ENCODE measurements around the gene MB21D2.

Gene MB21D2

DNA sequence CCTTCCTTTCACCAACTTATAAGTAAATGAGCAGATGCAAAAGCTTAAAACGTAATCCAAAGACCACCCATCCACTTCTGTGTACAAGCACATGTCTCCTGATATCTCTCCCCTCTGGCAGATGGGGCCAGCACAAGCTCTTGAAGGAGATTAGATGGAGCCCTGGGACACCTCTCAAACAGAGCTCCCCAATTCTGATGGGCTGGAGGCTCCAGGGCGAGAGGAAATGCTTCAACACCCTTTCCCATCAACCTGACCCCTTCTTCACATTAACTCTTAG, 73.2 kb downstream of the MB21D2 start:
- no peaks in the 10 kb centered on the region for H3K27me3 ChIP-seq (ENCODE audit: insufficient read depth, low read length)
- no peak overlapping the region for H4K8ac ChIP-seq (ENCODE audit: low read depth, low read length)
- no CpG with 5 or more reads among the region's 2 CpGs for WGBS (ENCODE audit: extremely low coverage, insufficient coverage, insufficient read length)
- H3K4me3 ChIP-seq (ENCODE audit: low read depth, low read length): no peak overlapping the region
- no peak overlapping the region for H3K18ac ChIP-seq (ENCODE audit: low read length)
- H3K27ac ChIP-seq (ENCODE audit: low read depth, low read length): no peak overlapping the region
- no peak overlapping the region for H3K23ac ChIP-seq (ENCODE audit: low read length)
- H3K79me2 ChIP-seq (ENCODE audit: control insufficient read depth, insufficient read depth, low read length, poor library complexity): no peaks in the 10 kb centered on the region
- no peak overlapping the region for H4K91ac ChIP-seq (ENCODE audit: low read depth, low read length)
- no peak overlapping the region for H3K9ac ChIP-seq (ENCODE audit: low read length)
- H3K79me1 ChIP-seq (ENCODE audit: low read length): no peaks in the 10 kb centered on the region
- H2AFZ ChIP-seq (ENCODE audit: insufficient read depth, low read length, poor library complexity): no peak overlapping the region
- H2BK120ac ChIP-seq (ENCODE audit: insufficient read depth, low read length, poor library complexity): no peak overlapping the region
- H3K14ac ChIP-seq (ENCODE audit: low read length): no peak overlapping the region
- DNase-seq: no peak
- H2BK12ac ChIP-seq (ENCODE audit: low read length): no peak overlapping the region
- H2BK5ac ChIP-seq (ENCODE audit: low read depth, low read length, poor library complexity): no peak overlapping the region
- H3K4me1 ChIP-seq (ENCODE audit: control insufficient read depth in 1 of 2, insufficient read depth in 2 of 2, low read length in 2 of 2): peaks cover 0 to 6% of the 10 kb centered on the region in 2 experiments
- H3K4me2 ChIP-seq (ENCODE audit: low read length): no peak overlapping the region
- no peak overlapping the region for H4K12ac ChIP-seq (ENCODE audit: low read depth, low read length)
- no peak overlapping the region for H2AK5ac ChIP-seq (ENCODE audit: low read length)
- no peak overlapping the region for H3K4ac ChIP-seq (ENCODE audit: low read depth, low read length)
- H3K9me3 ChIP-seq (ENCODE audit: insufficient read depth, low read depth, low read length): no peaks in the 10 kb centered on the region
- no peaks in the 10 kb centered on the region for H3K36me3 ChIP-seq (ENCODE audit: control insufficient read depth in 1 of 2, insufficient read depth in 2 of 2, low read length in 2 of 2)

DNA sequence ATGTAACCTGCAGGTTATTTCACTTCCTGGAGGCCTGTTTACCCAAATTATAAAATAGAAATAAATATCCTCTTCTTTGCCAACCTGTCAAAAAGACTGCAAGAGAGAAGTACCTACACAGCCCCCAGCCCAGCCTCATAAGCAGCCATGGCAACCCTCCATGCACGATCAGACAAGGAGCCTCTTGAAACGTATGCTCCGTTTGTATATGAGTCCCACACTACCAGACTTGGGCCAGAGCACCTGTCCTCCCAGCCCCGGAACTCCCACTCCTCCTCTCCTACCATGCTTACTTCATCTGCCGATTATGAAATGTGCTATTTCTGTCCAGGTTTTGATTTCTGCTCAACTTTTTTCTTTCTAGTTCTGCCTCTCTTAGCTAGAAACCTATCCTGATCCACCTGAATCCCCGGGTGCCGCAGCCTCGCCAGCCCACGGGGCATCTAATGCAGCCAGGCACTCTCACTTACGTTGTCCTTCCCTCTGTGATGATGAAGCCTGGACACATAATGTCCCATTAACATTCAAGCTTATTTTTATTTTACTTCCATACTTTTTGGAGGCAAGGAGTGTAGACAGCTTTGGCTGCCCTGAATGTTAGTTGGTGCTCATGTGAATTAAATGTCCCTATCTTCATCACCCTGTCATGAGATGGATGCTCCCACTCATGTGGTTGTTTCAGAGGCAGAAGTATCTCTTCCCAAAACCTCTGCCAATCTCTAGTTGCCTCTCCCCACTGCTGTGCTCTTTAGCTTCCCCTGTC, 73.8 kb downstream of the MB21D2 start:
- no peaks in the 10 kb centered on the region for H3K27me3 ChIP-seq (ENCODE audit: insufficient read depth, low read length)
- H3K4me3 ChIP-seq (ENCODE audit: low read depth, low read length): no peak overlapping the region
- H2BK120ac ChIP-seq (ENCODE audit: insufficient read depth, low read length, poor library complexity): no peak overlapping the region
- no peak overlapping the region for H4K8ac ChIP-seq (ENCODE audit: low read depth, low read length)
- H3K4me1 ChIP-seq (ENCODE audit: control insufficient read depth in 1 of 2, insufficient read depth in 2 of 2, low read length in 2 of 2): peaks cover 0 to 5% of the 10 kb centered on the region in 2 experiments
- H3K36me3 ChIP-seq (ENCODE audit: control insufficient read depth in 1 of 2, insufficient read depth in 2 of 2, low read length in 2 of 2): no peaks in the 10 kb centered on the region
- no peak overlapping the region for H4K12ac ChIP-seq (ENCODE audit: low read depth, low read length)
- H3K14ac ChIP-seq (ENCODE audit: low read length): no peak overlapping the region
- H3K9ac ChIP-seq (ENCODE audit: low read length): no peak overlapping the region
- DNase-seq: no peak
- no peaks in the 10 kb centered on the region for H3K79me2 ChIP-seq (ENCODE audit: control insufficient read depth, insufficient read depth, low read length, poor library complexity)
- H3K79me1 ChIP-seq (ENCODE audit: low read length): no peaks in the 10 kb centered on the region
- peak overlapping the region; percentile 32 for H3K18ac ChIP-seq (ENCODE audit: low read length)
- no peak overlapping the region for H3K4me2 ChIP-seq (ENCODE audit: low read length)
- H2AFZ ChIP-seq (ENCODE audit: insufficient read depth, low read length, poor library complexity): no peak overlapping the region
- no peaks in the 10 kb centered on the region for H3K9me3 ChIP-seq (ENCODE audit: insufficient read depth, low read depth, low read length)
- H2BK12ac ChIP-seq (ENCODE audit: low read length): no peak overlapping the region
- WGBS (ENCODE audit: extremely low coverage, insufficient coverage, insufficient read length): no CpG with 5 or more reads among the region's 10 CpGs
- no peak overlapping the region for H2AK5ac ChIP-seq (ENCODE audit: low read length)
- H3K23ac ChIP-seq (ENCODE audit: low read length): no peak overlapping the region
- peak overlapping the region; percentile 32 for H3K4ac ChIP-seq (ENCODE audit: low read depth, low read length)
- no peak overlapping the region for H2BK5ac ChIP-seq (ENCODE audit: low read depth, low read length, poor library complexity)
- no peak overlapping the region for H4K91ac ChIP-seq (ENCODE audit: low read depth, low read length)
- no peak overlapping the region for H3K27ac ChIP-seq (ENCODE audit: low read depth, low read length)

DNA sequence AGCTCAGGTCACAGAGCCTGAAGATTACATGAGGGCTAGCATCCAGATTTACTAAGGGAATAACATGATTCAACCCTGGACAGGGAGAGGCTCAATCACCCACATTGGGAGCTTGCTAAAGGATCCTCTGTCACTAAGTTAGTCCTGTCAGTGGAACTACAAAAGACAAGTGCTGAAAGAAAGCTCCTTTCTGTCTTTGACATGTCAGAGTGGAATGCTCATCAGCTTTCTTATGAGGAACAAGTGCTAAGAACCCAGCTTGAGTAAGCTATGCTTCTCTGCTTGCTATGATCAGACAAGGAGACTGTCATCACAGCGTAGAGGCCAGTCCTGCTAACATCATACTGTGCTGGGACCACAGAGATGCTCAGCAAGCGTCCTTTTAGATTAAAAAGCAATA, 74.5 kb downstream of the MB21D2 start:
- no peak for DNase-seq
- Histone ChIP-seq H3K27me3 (ENCODE audit: insufficient read depth, low read length) (no peaks in the 10 kb centered on the region), H2BK5ac (ENCODE audit: low read depth, low read length, poor library complexity) (no peak overlapping the region), H3K27ac (ENCODE audit: low read depth, low read length) (no peak overlapping the region), H3K79me2 (ENCODE audit: control insufficient read depth, insufficient read depth, low read length, poor library complexity) (no peaks in the 10 kb centered on the region), H2AK5ac (ENCODE audit: low read length) (no peak overlapping the region), H2BK12ac (ENCODE audit: low read length) (no peak overlapping the region), H3K9ac (ENCODE audit: low read length) (no peak overlapping the region), H3K4ac (ENCODE audit: low read depth, low read length) (no peak overlapping the region), H3K9me3 (ENCODE audit: insufficient read depth, low read depth, low read length) (no peaks in the 10 kb centered on the region), H2BK120ac (ENCODE audit: insufficient read depth, low read length, poor library complexity) (no peak overlapping the region), H3K23ac (ENCODE audit: low read length) (no peak overlapping the region), H3K4me2 (ENCODE audit: low read length) (no peak overlapping the region), H3K14ac (ENCODE audit: low read length) (no peak overlapping the region), H3K79me1 (ENCODE audit: low read length) (no peaks in the 10 kb centered on the region), H2AFZ (ENCODE audit: insufficient read depth, low read length, poor library complexity) (no peak overlapping the region), H3K36me3 (ENCODE audit: control insufficient read depth in 1 of 2, insufficient read depth in 2 of 2, low read length in 2 of 2) (no peaks in the 10 kb centered on the region), H4K91ac (ENCODE audit: low read depth, low read length) (no peak overlapping the region), H4K12ac (ENCODE audit: low read depth, low read length) (no peak overlapping the region), H3K18ac (ENCODE audit: low read length) (no peak overlapping the region), H4K8ac (ENCODE audit: low read depth, low read length) (no peak overlapping the region), H3K4me3 (ENCODE audit: low read depth, low read length) (no peak overlapping the region), H3K4me1 (ENCODE audit: control insufficient read depth in 1 of 2, insufficient read depth in 2 of 2, low read length in 2 of 2) (peaks cover 0 to 2% of the 10 kb centered on the region in 2 experiments)
- WGBS (ENCODE audit: extremely low coverage, insufficient coverage, insufficient read length): no CpG with 5 or more reads among the region's 2 CpGs

DNA sequence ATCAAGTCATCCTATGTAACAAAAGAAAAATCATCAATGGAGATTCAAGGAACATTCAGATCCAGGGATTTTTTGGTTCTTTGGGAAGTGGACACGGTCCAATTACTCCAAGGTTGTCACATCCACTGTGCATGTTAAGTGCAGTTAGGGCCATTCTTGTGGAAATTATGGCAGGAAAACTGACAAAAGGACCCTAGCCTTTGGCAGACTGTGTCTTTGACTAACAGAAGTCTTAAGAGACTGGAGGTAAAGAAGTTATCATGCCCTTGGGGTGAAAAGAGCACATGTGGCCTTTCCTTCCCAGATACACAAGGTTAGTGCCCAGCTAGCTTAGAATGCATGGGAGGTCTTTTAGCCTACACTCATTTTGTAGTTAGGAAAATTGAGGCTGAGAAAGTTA, 74.9 kb downstream of the MB21D2 start:
- Histone ChIP-seq H3K23ac (ENCODE audit: low read length) (no peak overlapping the region), H3K14ac (ENCODE audit: low read length) (no peak overlapping the region), H2AFZ (ENCODE audit: insufficient read depth, low read length, poor library complexity) (no peak overlapping the region), H3K36me3 (ENCODE audit: control insufficient read depth in 1 of 2, insufficient read depth in 2 of 2, low read length in 2 of 2) (no peaks in the 10 kb centered on the region), H3K27me3 (ENCODE audit: insufficient read depth, low read length) (no peaks in the 10 kb centered on the region), H4K8ac (ENCODE audit: low read depth, low read length) (no peak overlapping the region), H2BK120ac (ENCODE audit: insufficient read depth, low read length, poor library complexity) (no peak overlapping the region), H3K79me1 (ENCODE audit: low read length) (no peaks in the 10 kb centered on the region), H3K18ac (ENCODE audit: low read length) (no peak overlapping the region), H2BK5ac (ENCODE audit: low read depth, low read length, poor library complexity) (no peak overlapping the region), H4K91ac (ENCODE audit: low read depth, low read length) (no peak overlapping the region), H4K12ac (ENCODE audit: low read depth, low read length) (no peak overlapping the region), H3K4me2 (ENCODE audit: low read length) (no peak overlapping the region), H3K79me2 (ENCODE audit: control insufficient read depth, insufficient read depth, low read length, poor library complexity) (no peaks in the 10 kb centered on the region), H3K9ac (ENCODE audit: low read length) (no peak overlapping the region), H2BK12ac (ENCODE audit: low read length) (no peak overlapping the region), H3K4ac (ENCODE audit: low read depth, low read length) (no peak overlapping the region), H3K4me1 (ENCODE audit: control insufficient read depth in 1 of 2, insufficient read depth in 2 of 2, low read length in 2 of 2) (peaks cover 0 to 2% of the 10 kb centered on the region in 2 experiments), H3K27ac (ENCODE audit: low read depth, low read length) (no peak overlapping the region), H3K4me3 (ENCODE audit: low read depth, low read length) (no peak overlapping the region), H2AK5ac (ENCODE audit: low read length) (no peak overlapping the region), H3K9me3 (ENCODE audit: insufficient read depth, low read depth, low read length) (no peaks in the 10 kb centered on the region)
- DNase-seq: no peak
- no CpG with 5 or more reads among the region's 1 CpG for WGBS (ENCODE audit: extremely low coverage, insufficient coverage, insufficient read length)
